GM23338 (cell line): ENCODE data around the gene RMND1. TPM values are rescaled to one million over a fixed set of nuclear protein-coding genes. Genes with fewer than 3 reads are reported as not detected.

ENCODE experiments used
- ATAC-seq: fragments of 200-7000 bp; cut with Tn5 transposase; 3 replicates; pipeline ENCODE4 v1.9.1; 2020
- DNase-seq: peaks from one replicate; pipeline ENCODE4 v3.0.0-alpha.2; 2015; ENCODE audit warnings: low spot score
- H2AFZ ChIP-seq: fragments of 200-600 bp; sonication (generic); 2 replicates; pipeline ENCODE4 v1.8.0; 2016; ENCODE audit warnings: antibody characterized with exemption, mild to moderate bottlenecking, moderate library complexity
- H3F3A ChIP-seq: fragments of 200-600 bp; sonication (generic); replicated peaks from 2 replicates; pipeline ENCODE4 v1.8.0; 2017; ENCODE audit warnings: antibody characterized with exemption, mixed run types, low read depth
- H3K27ac ChIP-seq: fragments of 200-600 bp; sonication (generic); 2 replicates; pipeline ENCODE4 v1.6.1; 2016; ENCODE audit warnings: low read depth
- H3K27me3 ChIP-seq: fragments of 200-600 bp; sonication (generic); 2 replicates; pipeline ENCODE4 v1.8.0; 2016; ENCODE audit warnings: mild to moderate bottlenecking, mixed run types, moderate library complexity; ENCODE audit not compliant: insufficient read depth
- H3K36me3 ChIP-seq: fragments of 200-600 bp; sonication (generic); 2 replicates; pipeline ENCODE4 v1.8.0; 2016; ENCODE audit warnings: mild to moderate bottlenecking; ENCODE audit not compliant: insufficient read depth
- H3K4me1 ChIP-seq: fragments of 200-600 bp; sonication (generic); 2 replicates; pipeline ENCODE4 v1.8.0; 2016; ENCODE audit warnings: mild to moderate bottlenecking, moderate library complexity; ENCODE audit not compliant: insufficient read depth
- H3K4me2 ChIP-seq: fragments of 200-600 bp; sonication (generic); 2 replicates; pipeline ENCODE4 v1.7.1; 2017; ENCODE audit warnings: mixed run types
- H3K4me3 ChIP-seq: fragments of 200-600 bp; sonication (generic); 2 replicates; pipeline ENCODE4 v1.6.1; 2016; ENCODE audit warnings: mixed run types
- H3K79me2 ChIP-seq: fragments of 200-600 bp; sonication (generic); replicated peaks from 2 replicates; pipeline ENCODE4 v1.8.0; 2017; ENCODE audit warnings: mild to moderate bottlenecking; ENCODE audit not compliant: insufficient read depth
- H3K9me2 ChIP-seq: fragments of 200-600 bp; sonication (generic); 2 replicates; pipeline ENCODE4 v1.8.0; 2017; ENCODE audit not compliant: insufficient read depth
- H4K20me1 ChIP-seq: fragments of 200-600 bp; sonication (generic); replicated peaks from 2 replicates; pipeline ENCODE4 v1.8.0; 2017; ENCODE audit warnings: mild to moderate bottlenecking; ENCODE audit not compliant: insufficient read depth
- H3K27ac Mint-ChIP-seq: 2 replicates; pipeline ENCODE4 v1.8.0; 2020; ENCODE audit warnings: inconsistent platforms, mild to moderate bottlenecking, moderate library complexity, mixed read lengths
- H3K27me3 Mint-ChIP-seq: 3 replicates; pipeline ENCODE4 v1.8.0; 2022; ENCODE audit warnings: low read depth, mild to moderate bottlenecking, moderate library complexity, mixed read lengths, inconsistent platforms; ENCODE audit not compliant: insufficient read depth, poor library complexity
- H3K36me3 Mint-ChIP-seq: 3 replicates; pipeline ENCODE4 v1.8.0; 2021; ENCODE audit warnings: low read depth, mild to moderate bottlenecking, inconsistent platforms, moderate library complexity, mixed read lengths
- H3K4me1 Mint-ChIP-seq: 3 replicates; pipeline ENCODE4 v1.8.0; 2020; ENCODE audit warnings: mild to moderate bottlenecking, inconsistent platforms, mixed read lengths
- H3K4me3 Mint-ChIP-seq: 3 replicates; pipeline ENCODE4 v1.8.0; 2021; ENCODE audit warnings: moderate library complexity, mild to moderate bottlenecking, inconsistent platforms, mixed read lengths
- H3K9me3 Mint-ChIP-seq: 3 replicates; pipeline ENCODE4 v1.8.0; 2020; ENCODE audit warnings: moderate library complexity, mild to moderate bottlenecking, inconsistent platforms, mixed read lengths
- CREB1 ChIP-seq: fragments of 250-450 bp; sonication (Bioruptor Pico); IDR thresholded peaks from 2 replicates; pipeline ENCODE4 v1.5.0; 2020; ENCODE audit warnings: low read depth, mild to moderate bottlenecking, moderate library complexity
- CTCF ChIP-seq, 2 experiments: fragments of 200-600 bp in 1 of 2; sonication (generic) in 1 of 2; conservative IDR thresholded peaks; 2 replicates each; pipeline versions ENCODE4 v1.5.1 to v1.6.1; 2016 to 2017; ENCODE audit warnings: antibody characterized with exemption in 2 of 2, low read depth in 2 of 2, mild to moderate bottlenecking in 2 of 2, moderate library complexity in 1 of 2
- ETS1 ChIP-seq: IDR thresholded peaks from 2 replicates; pipeline ENCODE4 v1.6.1; 2016; ENCODE audit warnings: antibody characterized with exemption
- EZH2 ChIP-seq: fragments of 200-600 bp; sonication (generic); IDR thresholded peaks from one replicate; pipeline ENCODE4 v1.8.0; 2017; ENCODE audit warnings: antibody characterized with exemption, mild to moderate bottlenecking, low read depth; ENCODE audit not compliant: unreplicated experiment
- JUNB ChIP-seq: IDR thresholded peaks from one replicate; pipeline ENCODE4 v1.6.1; 2016; ENCODE audit warnings: antibody characterized with exemption; ENCODE audit not compliant: unreplicated experiment
- STAT1 ChIP-seq: IDR thresholded peaks from one replicate; pipeline ENCODE4 v1.6.1; 2016; ENCODE audit warnings: antibody characterized with exemption; ENCODE audit not compliant: unreplicated experiment
- ZNF331 ChIP-seq: fragments of 250-450 bp; sonication (Bioruptor Pico); IDR thresholded peaks from 2 replicates; pipeline ENCODE4 v1.5.0; 2020; ENCODE audit warnings: low read depth, mild to moderate bottlenecking, moderate library complexity
- ZNF462 ChIP-seq: fragments of 250-450 bp; sonication (Bioruptor Pico); IDR thresholded peaks from 2 replicates; pipeline ENCODE4 v1.5.0; 2020; ENCODE audit warnings: mild to moderate bottlenecking, moderate library complexity
- polyA plus RNA-seq: library from polyadenylated mRNA; unstranded; fragments of >200 nt; fragmentation: Nextera tagmentation; extraction: Ambion mirVana; gene quantifications from 2 replicates; pipeline ENCODE4 v1.2.1, GENCODE V29; 2016
- total RNA-seq: library from RNA; depleted of rRNA; stranded (reverse); fragments of >200 nt; shearing (Covaris generic); gene quantifications from 2 replicates; pipeline ENCODE4 v1.2.3, GENCODE V29; 2014

RMND1 gene
- total and polyA plus RNA-seq, 2 experiments from 2014 or later = 27.5 to 34.4 TPM

- TF ChIP-seq ZNF462 (CRISPR knock-in tag) (no peak), STAT1 (no peak), JUNB (no peak), CREB1 (CRISPR knock-in tag) (no peak), CTCF (conservative IDR thresholded peaks at IDR 0.05; ENCODE audit: low read depth in 2 of 2) (no peak), ZNF331 (CRISPR knock-in tag) (no peak)
Observed at GRCh38 chr6:151494936-151495320, 43.0 kb upstream of the RMND1 start (continued).

- peak; percentile 57 for DNase-seq
- no peaks in the 10 kb centered on the region for H3F3A ChIP-seq
- H3K4me3 ChIP-seq = peak overlapping the region; percentile 88
- no peak overlapping the region for H3K27ac Mint-ChIP-seq
- H3K79me2 ChIP-seq = no peaks in the 10 kb centered on the region
- peak overlapping the region; percentile 75 for H3K4me3 Mint-ChIP-seq
- H3K27me3 Mint-ChIP-seq = peaks cover 29% of the 10 kb centered on the region
- no peaks in the 10 kb centered on the region; the same call in 1 of the 2 replicates for H4K20me1 ChIP-seq
- peaks cover 49% of the 10 kb centered on the region for H3K27me3 ChIP-seq
- H3K4me1 ChIP-seq = peaks cover 9% of the 10 kb centered on the region
- no peaks in the 10 kb centered on the region for H3K36me3 Mint-ChIP-seq
- no peak overlapping the region for H3K27ac ChIP-seq
- ATAC-seq = peak; percentile 65
- no peaks in the 10 kb centered on the region for H3K36me3 ChIP-seq
- no peak for TF ChIP-seq ETS1
- peak; percentile 32 for TF ChIP-seq EZH2
- H3K9me3 Mint-ChIP-seq = no peaks in the 10 kb centered on the region
- H3K4me2 ChIP-seq = peak overlapping the region; percentile 99
- H3K9me2 ChIP-seq = no peaks in the 10 kb centered on the region
- peaks cover 7% of the 10 kb centered on the region for H3K4me1 Mint-ChIP-seq
- peak overlapping the region; percentile 99 for H2AFZ ChIP-seq
Observed at GRCh38 chr6:151494235-151494935, 42.5 kb upstream of the RMND1 start.
